MV-4-11 (cell line): ENCODE results near the gene ZNF394.
"Not testable (repeated sequence)": the region's sequence is repeated elsewhere in the genome, so short reads cannot be mapped to it uniquely, and the experiment has no call there.

Experiments used
- DNase-seq: peaks from one replicate; lab custom pipeline; 2025; lab: John Stamatoyannopoulos, UW

The ZNF394 gene

GRCh38 chr7:99499721-99500636 is at the start of gene ZNF394:
Gene ZNF394, minus strand, starts transcription at chr7:99500281. Its CDS starts 188 bp downstream, at chr7:99500093.
- DNase-seq: peak; percentile 89

GRCh38 chr7:99549545-99549944 is 49.5 kb upstream of the ZNF394 start:
- DNase-seq: not testable (repeated sequence)

GRCh38 chr7:99545308-99545707 is 45.2 kb upstream of the ZNF394 start:
- peak; percentile 69 for DNase-seq

- no peak for DNase-seq
Measured at GRCh38 chr7:99543916-99544315, 43.8 kb upstream of the ZNF394 start.

DNA sequence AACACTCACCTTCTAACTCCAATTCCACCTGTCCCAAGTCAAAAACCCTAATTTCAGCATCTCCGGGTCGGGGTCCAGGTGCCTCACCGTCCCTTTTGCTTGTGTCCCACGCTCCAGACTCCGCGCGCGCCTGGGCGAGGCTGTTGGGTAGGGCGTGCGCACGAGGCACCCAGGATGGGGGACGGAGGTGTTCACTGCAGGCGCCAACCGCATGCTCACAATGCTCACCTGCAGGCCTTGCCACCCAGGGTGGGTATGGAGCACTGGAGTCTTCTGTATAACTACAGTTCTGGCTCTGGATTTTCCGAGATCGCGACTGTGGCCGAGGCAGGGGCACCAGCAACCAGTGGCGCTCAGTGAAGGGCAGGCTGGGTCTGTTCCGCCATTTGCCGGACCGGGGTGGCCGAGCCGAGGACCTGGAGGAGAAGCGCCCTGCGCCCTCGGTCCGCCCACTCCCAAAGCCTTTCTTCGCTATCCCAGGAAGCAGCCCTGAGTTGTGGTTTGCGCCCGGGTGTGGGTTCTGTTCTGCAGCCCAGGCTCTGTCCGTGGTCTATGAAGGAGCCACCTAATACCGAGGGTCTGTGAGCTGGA is 43.1 kb upstream of the ZNF394 start:
- DNase-seq: no peak

GRCh38 chr7:99541212-99541611 is 41.1 kb upstream of the ZNF394 start:
- no peak for DNase-seq

- DNase-seq: no peak
Measured at GRCh38 chr7:99540542-99540941, 40.5 kb upstream of the ZNF394 start.

GRCh38 chr7:99539213-99539811 is 39.2 kb upstream of the ZNF394 start:
- no peak for DNase-seq

GRCh38 chr7:99535667-99536066 is 35.6 kb upstream of the ZNF394 start:
- no peak for DNase-seq

DNA sequence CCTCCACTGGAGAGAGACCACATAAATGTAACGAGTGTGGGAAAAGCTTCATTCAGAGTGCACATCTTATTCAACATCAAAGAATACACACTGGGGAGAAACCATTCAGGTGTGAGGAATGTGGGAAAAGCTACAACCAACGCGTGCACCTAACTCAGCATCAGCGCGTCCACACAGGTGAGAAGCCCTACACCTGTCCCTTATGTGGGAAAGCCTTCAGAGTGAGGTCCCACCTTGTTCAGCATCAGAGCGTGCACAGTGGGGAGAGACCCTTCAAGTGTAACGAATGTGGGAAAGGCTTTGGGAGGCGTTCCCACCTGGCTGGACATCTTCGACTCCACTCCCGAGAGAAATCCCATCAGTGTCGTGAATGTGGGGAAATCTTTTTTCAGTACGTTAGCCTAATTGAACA is 31.3 kb upstream of the ZNF394 start:
- DNase-seq: no peak

DNA sequence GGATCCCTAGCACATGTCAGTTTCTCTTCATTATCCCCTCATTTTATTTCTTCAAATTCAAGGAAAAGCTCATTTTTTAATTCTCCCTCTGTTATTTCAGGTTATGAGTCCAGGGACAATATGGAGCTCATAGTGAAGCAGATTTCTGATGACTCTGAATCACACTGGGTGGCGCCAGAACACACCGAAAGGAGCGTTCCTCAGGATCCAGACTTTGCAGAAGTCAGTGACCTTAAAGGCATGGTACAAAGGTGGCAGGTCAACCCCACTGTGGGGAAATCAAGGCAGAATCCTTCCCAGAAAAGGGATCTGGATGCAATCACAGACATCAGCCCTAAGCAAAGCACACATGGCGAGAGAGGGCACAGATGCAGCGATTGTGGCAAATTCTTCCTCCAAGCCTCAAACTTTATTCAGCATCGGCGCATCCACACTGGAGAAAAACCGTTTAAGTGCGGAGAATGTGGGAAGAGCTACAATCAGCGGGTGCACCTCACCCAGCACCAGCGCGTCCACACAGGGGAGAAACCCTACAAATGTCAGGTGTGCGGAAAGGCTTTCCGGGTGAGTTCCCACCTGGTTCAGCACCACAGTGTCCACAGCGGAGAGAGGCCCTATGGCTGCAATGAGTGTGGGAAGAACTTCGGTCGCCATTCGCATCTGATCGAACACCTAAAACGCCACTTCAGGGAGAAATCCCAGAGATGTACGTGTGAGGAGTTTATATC is 25.8 kb upstream of the ZNF394 start:
- no peak for DNase-seq

DNA sequence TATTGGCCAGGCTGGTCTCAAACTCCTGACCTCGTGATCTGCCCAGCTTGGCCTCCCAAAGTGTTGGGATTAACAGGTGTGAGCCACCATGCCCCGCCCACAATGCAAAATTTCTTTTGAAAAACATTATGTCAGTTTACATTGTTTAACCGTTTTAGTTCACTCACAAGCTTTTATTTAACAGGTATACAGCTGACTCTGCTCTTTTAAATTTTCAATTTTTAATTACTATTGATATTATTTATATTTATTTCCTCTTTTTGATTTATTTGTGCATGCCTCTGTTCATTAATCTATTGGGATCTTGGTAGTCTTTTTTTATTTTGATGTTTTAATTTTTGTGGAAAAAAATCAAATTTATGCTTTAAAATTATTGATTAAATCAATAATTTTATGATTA is 21.3 kb upstream of the ZNF394 start:
- DNase-seq: no peak

GRCh38 chr7:99514050-99514449 is 14.0 kb upstream of the ZNF394 start:
- DNase-seq: no peak

DNA sequence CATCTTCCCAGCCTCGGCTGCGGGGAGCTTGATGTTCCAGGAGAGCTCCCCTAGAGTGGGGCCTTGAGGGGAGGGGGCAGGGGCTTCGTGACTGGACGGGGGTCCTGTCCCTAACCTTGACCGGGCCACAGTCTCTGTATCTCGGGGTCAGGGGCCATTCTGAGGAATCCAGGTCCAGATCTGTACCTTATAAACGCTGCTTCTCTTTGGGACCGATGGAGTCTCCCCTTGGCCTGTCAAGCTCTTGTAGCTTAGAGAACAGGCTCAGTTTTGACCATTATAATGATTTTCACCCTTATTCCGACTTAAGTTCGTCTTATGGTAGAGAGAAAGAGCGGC is 5.2 kb upstream of the ZNF394 start:
- DNase-seq: no peak

DNA sequence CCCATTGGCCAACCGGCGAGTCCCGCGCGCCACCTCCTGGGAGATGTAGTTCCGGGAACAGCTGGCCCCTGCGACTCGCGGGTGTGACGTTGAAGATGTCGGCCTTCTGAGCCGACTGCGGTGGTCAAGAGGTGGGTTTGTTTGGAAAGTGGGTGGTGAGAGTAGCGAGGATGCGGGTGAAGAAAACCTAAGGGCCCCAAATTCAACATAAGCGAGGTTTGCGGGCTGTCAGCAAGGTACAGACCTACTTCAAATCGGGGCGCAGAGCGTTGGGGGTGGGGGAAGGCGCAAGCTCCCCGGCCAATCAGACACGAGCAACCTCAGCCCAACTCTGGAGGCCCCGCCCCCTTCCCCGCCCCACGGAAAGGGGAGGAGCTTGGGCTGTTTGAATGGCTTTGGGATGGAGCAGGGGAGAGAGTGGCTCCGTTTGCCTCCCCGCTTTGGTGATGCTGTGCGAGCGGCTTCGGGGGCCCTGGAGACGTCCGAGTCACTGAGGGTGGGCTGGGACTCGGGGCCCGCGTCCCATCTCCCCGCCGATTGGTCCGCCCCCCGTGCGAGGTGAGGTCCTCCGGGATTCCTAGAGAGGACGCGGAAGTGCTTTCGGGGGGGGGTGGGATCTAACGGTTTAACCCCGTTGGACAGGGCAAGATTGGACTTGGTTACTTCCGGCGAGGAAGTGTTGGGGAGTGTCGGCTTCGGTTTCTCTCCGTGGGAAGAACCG is 4.7 kb upstream of the ZNF394 start, which contains the start of gene ZKSCAN5:
Gene ZKSCAN5 (plus strand): TSS at position 60 of the 721 bp plus-strand sequence. CDS start 1,383 bp downstream, outside the sequence.
- DNase-seq: peak; percentile 92

GRCh38 chr7:99504281-99504602 is 4.2 kb upstream of the ZNF394 start:
- DNase-seq: no peak

DNA sequence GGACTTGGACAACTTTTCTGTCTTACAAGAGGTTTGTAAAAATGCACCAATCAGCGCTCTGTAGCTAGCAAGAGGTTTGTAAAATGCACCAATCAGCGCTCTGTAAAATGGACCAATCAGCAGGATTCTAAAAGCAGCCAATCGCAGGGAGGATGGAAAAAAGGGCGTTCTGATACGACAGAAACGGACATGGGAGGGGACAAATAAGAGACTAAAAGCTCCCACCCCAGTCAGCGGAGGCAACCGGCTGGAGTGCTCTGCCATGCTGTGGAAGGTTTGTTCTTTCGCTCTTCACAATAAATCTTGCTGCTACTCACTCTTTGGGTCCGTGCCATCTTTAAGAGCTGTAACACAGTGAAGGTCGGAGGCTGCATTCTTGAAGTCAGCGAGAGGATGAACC is 1.2 kb upstream of the ZNF394 start:
- DNase-seq: peak; percentile 22

- DNase-seq: no peak
Measured at GRCh38 chr7:99500637-99501009, 542 bp upstream of the ZNF394 start.

DNA sequence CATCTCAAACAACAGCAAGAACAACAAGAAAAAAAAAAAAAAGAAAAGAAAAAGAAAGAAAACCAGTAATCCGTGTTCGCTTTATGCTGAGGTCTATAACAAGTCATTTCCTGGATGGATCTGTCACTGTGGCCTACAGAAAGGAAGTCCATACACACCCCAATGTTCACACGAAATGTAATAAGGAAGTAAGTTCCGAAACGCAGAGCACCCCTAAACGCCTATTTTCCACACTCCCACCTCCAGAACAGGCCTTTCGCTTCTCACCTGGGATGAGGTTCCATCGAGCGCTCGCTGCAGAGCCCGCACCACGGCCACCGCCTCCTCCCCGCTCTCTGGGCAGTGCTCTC is 735 bp downstream of the ZNF394 start:
- DNase-seq: peak; percentile 39

GRCh38 chr7:99498546-99498944 is 1.5 kb downstream of the ZNF394 start:
- peak; percentile 31 for DNase-seq

DNA sequence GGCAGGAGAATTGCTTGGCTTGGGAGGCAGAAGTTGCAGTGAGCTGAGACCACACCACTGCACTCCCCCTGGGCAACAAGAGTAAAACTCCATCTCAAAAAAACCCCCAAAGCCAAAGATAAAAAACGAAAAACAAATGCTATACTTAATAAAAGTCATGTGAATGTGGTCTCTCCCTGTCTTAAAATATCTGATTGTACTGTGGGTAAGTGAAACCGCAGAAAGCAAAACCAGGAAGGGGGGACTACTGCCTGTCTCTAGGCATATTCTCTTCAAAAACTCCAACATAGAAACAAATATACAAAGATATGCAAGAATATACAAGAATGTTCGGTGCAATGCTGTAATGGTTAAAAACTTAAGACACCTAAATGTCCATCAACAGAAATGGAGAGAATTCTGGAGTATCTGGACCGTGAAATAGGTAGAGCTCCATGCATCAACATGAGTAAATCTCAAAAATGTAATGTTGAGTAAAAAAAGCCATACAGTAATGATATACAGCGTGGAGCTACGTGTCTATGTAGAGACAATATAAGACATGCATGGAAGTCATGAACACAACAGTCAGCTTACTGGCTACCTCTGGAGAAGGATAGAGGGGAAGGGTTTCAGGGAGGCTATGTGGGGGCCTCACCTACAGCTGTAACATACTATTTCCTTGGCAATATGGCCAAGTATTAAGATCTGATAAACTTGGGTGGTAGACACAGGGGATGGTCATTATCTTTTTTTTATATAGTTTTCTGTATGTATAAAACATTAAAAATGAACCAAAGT is 2.1 kb downstream of the ZNF394 start:
- DNase-seq: peak; percentile 53
